B cell (primary cell): ENCODE data around the gene PLD5. TPM values are rescaled to one million over a fixed set of nuclear protein-coding genes. Genes with fewer than 3 reads are reported as not detected.

Experiments
- ATAC-seq: fragments of 200-7000 bp; cut with Tn5 transposase; one replicate; pipeline ENCODE4 v1.10.0; 2021; ENCODE audit warnings: low read depth, mild to moderate bottlenecking, moderate number of reproducible peaks, moderate library complexity
- CTCF ChIA-PET: fragments of 350-600 bp; sonication (Branson Sonifier 250); formaldehyde crosslinking; loops from one replicate; lab custom pipeline; 2021; ENCODE audit warnings: antibody characterized with exemption, inconsistent platforms; lab: Charles Lee
- POLR2A ChIA-PET: fragments of 350-600 bp; sonication (Branson Sonifier 250); formaldehyde crosslinking; loops from one replicate; lab custom pipeline; 2021; ENCODE audit warnings: antibody characterized with exemption; lab: Charles Lee
- DNase-seq: peaks from one replicate; pipeline ENCODE4 v3.0.0; 2013
- H2AFZ ChIP-seq: 2 replicates; pipeline ENCODE4 v1.6.1; 2012; ENCODE audit warnings: mild to moderate bottlenecking, low read depth, low read length; ENCODE audit not compliant: insufficient read depth, poor library complexity, severe bottlenecking
- H3K27ac ChIP-seq, 2 donors: 1 replicate in 1 of 2; 2 replicates in 1 of 2; pipeline ENCODE4 v1.5.1; 2012 to 2013; ENCODE audit warnings: low read length in 2 of 2, mild to moderate bottlenecking in 2 of 2, moderate library complexity in 1 of 2
- H3K27me3 ChIP-seq, 4 experiments: fragments of 200-600 bp in 1 of 4; sonication (generic) in 1 of 4; replicated peaks in 1 of 4; 1 replicate in 2 of 4; 2 replicates in 2 of 4; pipeline versions ENCODE4 v1.6.1 to v1.7.0; 2013 to 2016; ENCODE audit warnings: low read length in 3 of 4, mild to moderate bottlenecking in 2 of 4, mixed read lengths in 1 of 4, moderate library complexity in 1 of 4; ENCODE audit not compliant: insufficient read depth in 4 of 4, control insufficient read depth in 3 of 4; ENCODE audit errors: control extremely low read depth in 1 of 4
- H3K36me3 ChIP-seq, 2 experiments: replicated peaks in 1 of 2; 1 replicate in 1 of 2; 2 replicates in 1 of 2; pipeline versions ENCODE4 v1.6.1 to v1.7.1; 2013; ENCODE audit warnings: low read length in 1 of 2; ENCODE audit not compliant: insufficient read depth in 2 of 2, control insufficient read depth in 1 of 2; ENCODE audit errors: control extremely low read depth in 1 of 2, extremely low read depth in 1 of 2
- H3K4me1 ChIP-seq, 2 donors: fragments of 200-600 bp in 1 of 2; sonication (generic) in 1 of 2; 1 replicate in 1 of 2; 2 replicates in 1 of 2; pipeline versions ENCODE4 v1.5.1 to v1.6.1; 2013 to 2017; ENCODE audit warnings: low read length in 2 of 2; ENCODE audit not compliant: control insufficient read depth in 2 of 2, insufficient read depth in 2 of 2
- H3K4me2 ChIP-seq: replicated peaks from 2 replicates; pipeline ENCODE3; 2012; ENCODE audit warnings: mild to moderate bottlenecking, low read depth, low read length; ENCODE audit not compliant: poor library complexity, severe bottlenecking
- H3K4me3 ChIP-seq, 5 experiments: fragments of 200-600 bp in 1 of 5; sonication (generic) in 1 of 5; 1 replicate in 3 of 5; 2 replicates in 2 of 5; pipeline versions ENCODE4 v1.5.1 to v1.7.0; 2011 to 2016; ENCODE audit warnings: low read length in 4 of 5, mild to moderate bottlenecking in 4 of 5, low read depth in 2 of 5, control low read depth in 1 of 5, moderate library complexity in 1 of 5; ENCODE audit not compliant: insufficient read depth in 1 of 5; ENCODE audit errors: control extremely low read depth in 1 of 5, extremely low read depth in 1 of 5
- H3K79me2 ChIP-seq: fragments of 200-600 bp; sonication (generic); one replicate; pipeline ENCODE4 v1.6.0; 2016; ENCODE audit warnings: low read length; ENCODE audit not compliant: control insufficient read depth, insufficient read depth
- H3K9ac ChIP-seq: fragments of 200-600 bp; sonication (generic); 2 replicates; pipeline ENCODE4 v1.6.1; 2017; ENCODE audit warnings: mild to moderate bottlenecking, low read length, moderate library complexity
- H3K9me3 ChIP-seq, 3 donors: one replicate each; pipeline versions ENCODE4 v1.6.1 to v1.7.1; 2013; ENCODE audit warnings: low read length in 2 of 3; ENCODE audit not compliant: control insufficient read depth in 2 of 3, insufficient read depth in 1 of 3; ENCODE audit errors: control extremely low read depth in 1 of 3
- H4K20me1 ChIP-seq: 2 replicates; pipeline ENCODE4 v1.6.0; 2012; ENCODE audit warnings: mild to moderate bottlenecking, low read length; ENCODE audit not compliant: insufficient read depth, control insufficient read depth, poor library complexity, severe bottlenecking
- H3K27ac Mint-ChIP-seq: one replicate; pipeline ENCODE4 v1.8.0; 2021; ENCODE audit warnings: mixed read lengths
- H3K27me3 Mint-ChIP-seq: one replicate; pipeline ENCODE4 v1.8.0; 2021; ENCODE audit warnings: mixed read lengths
- H3K4me1 Mint-ChIP-seq: one replicate; pipeline ENCODE4 v1.8.0; 2021; ENCODE audit warnings: mixed read lengths
- H3K4me3 Mint-ChIP-seq: one replicate; pipeline ENCODE4 v1.8.0; 2021; ENCODE audit warnings: mixed read lengths
- H3K9me3 Mint-ChIP-seq: one replicate; pipeline ENCODE4 v1.8.0; 2022; ENCODE audit warnings: mixed read lengths; ENCODE audit not compliant: insufficient read depth
- CTCF ChIP-seq: fragments of 200-600 bp; IDR thresholded peaks from one replicate; pipeline ENCODE4 v1.8.0; 2022; ENCODE audit warnings: antibody characterized with exemption, mild to moderate bottlenecking
- EZH2 ChIP-seq: IDR thresholded peaks from 2 replicates; pipeline ENCODE4 v1.6.1; 2012; ENCODE audit warnings: borderline replicate concordance, low read depth, mild to moderate bottlenecking, moderate library complexity, low read length; ENCODE audit not compliant: insufficient read depth, poor library complexity, severe bottlenecking
- WGBS: methylation state at CpG from one replicate; pipeline ENCODE4 v1.1.5; 2013; ENCODE audit warnings: missing lambda C conversion rate; ENCODE audit not compliant: insufficient coverage; 5-methylcytosine and 5-hydroxymethylcytosine counted together
- intact Hi-C: fragments of 100-400 bp; cut with micrococcal nuclease; formaldehyde crosslinking; loops from one replicate; pipeline ENCODE4 v1.10.0; 2022
- polyA plus RNA-seq: library from polyadenylated mRNA; depleted of rRNA; stranded (reverse); fragments of >200 nt; gene quantifications from 2 replicates; pipeline ENCODE4 v1.2.3, GENCODE V29; 2012
- total RNA-seq, 2 donors: library from RNA; stranded (reverse); fragments of 120-200 nt in 1 of 2; gene quantifications; 1 replicate in 1 of 2; 2 replicates in 1 of 2; pipeline versions ENCODE4 v1.2.3 to v1.2.4, GENCODE V29; 2013 to 2022

Gene PLD5
- total and polyA plus RNA-seq, 2 donors (not counting 1 experiment from before 2014, with no cell fraction given): 0.37 to 1.9 TPM

DNA sequence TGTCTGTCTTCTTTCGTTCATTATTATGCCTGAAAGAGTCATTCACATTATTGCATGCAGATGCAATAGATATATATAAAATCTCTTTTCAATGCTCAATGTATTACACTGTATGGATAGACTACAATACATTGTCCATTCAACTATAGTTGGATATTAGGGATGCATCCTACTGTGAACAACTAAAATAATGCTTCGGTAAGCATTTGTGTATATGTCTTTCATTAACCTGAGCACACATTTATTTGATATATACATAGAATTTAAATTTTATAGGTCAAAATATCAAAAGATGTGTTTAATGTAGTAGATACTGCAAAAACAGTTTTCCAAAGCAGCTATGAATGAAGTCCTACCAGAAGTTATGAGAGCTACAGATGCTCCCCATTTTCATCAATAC is 8.9 kb downstream of the PLD5 start:
- no peak for DNase-seq
- Mint-ChIP-seq H3K4me3 (no peak overlapping the region), H3K9me3 (peaks cover 4% of the 10 kb centered on the region), H3K27me3 (peaks cover 23% of the 10 kb centered on the region), H3K27ac (no peak overlapping the region), H3K4me1 (no peaks in the 10 kb centered on the region)
- intact Hi-C loops: no loop called here
- H3K4me3 ChIP-seq: no peak overlapping the region
- no peak overlapping the region for H3K9ac ChIP-seq
- TF ChIP-seq CTCF: no peak
- no peak for TF ChIP-seq EZH2
- CTCF ChIA-PET: no interaction called here
- POLR2A ChIA-PET: no interaction called here
- H4K20me1 ChIP-seq: no peaks in the 10 kb centered on the region
- H3K36me3 ChIP-seq: no peaks in the 10 kb centered on the region
- no peak for ATAC-seq
- H2AFZ ChIP-seq: no peak overlapping the region
- no peak overlapping the region for H3K27ac ChIP-seq
- no peaks in the 10 kb centered on the region for H3K27me3 ChIP-seq
- peaks cover 0 to 2% (median 2%) of the 10 kb centered on the region in 3 donors for H3K9me3 ChIP-seq
- no peaks in the 10 kb centered on the region for H3K4me1 ChIP-seq
- no peak overlapping the region for H3K4me2 ChIP-seq
- WGBS: no CpG with 5 or more reads among the region's 2 CpGs
- no peaks in the 10 kb centered on the region for H3K79me2 ChIP-seq

DNA sequence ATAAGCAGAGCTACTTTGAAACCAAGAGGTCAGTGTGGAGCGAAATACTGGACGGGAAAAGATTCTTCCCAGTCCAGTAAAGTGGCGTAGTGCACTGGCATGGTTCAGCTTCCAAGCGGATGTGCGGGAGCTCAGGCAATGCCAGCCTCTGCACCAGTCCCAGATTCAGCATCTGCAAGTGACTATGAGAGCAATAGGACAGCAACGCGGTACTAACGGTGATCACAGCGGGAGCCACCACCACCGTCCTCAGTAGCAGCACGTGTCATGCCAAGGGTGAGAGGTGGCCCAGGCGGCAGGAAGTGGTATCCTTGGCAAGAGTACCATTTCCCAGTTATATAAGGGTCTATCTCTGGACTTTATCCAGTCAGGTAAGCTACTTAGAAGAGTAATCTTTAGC is 17.8 kb downstream of the PLD5 start:
- 90% methylated on average over 11 of the region's 12 CpGs for WGBS
- no peak for TF ChIP-seq CTCF
- no peak for TF ChIP-seq EZH2
- Mint-ChIP-seq H3K4me1 (no peaks in the 10 kb centered on the region), H3K27me3 (peaks cover 14% of the 10 kb centered on the region), H3K27ac (no peak overlapping the region), H3K9me3 (peaks cover 3% of the 10 kb centered on the region), H3K4me3 (no peak overlapping the region)
- Histone ChIP-seq H3K79me2 (no peaks in the 10 kb centered on the region), H4K20me1 (no peaks in the 10 kb centered on the region), H3K27me3 (peaks cover 0 to 7% (median 0%) of the 10 kb centered on the region in 4 experiments), H3K27ac (no peak overlapping the region), H3K4me2 (no peak overlapping the region), H3K9me3 (no peaks in the 10 kb centered on the region), H2AFZ (no peak overlapping the region), H3K9ac (no peak overlapping the region), H3K36me3 (no peaks in the 10 kb centered on the region), H3K4me3 (no peak overlapping the region), H3K4me1 (no peaks in the 10 kb centered on the region)
- DNase-seq (no peak), ATAC-seq (no peak)
- intact Hi-C loops: no loop called here
- POLR2A ChIA-PET: no interaction called here
- CTCF ChIA-PET: interaction anchor here (1.2 kb wide), 1 partner anchor 10 kb away, joined by 3 read pairs; no protein-coding TSS in a partner anchor
